H9 (cell line): ENCODE results near the gene CHID1. TPM values are rescaled to one million over a fixed set of nuclear protein-coding genes. Genes with fewer than 3 reads are reported as not detected.

Experiments used
- DNase-seq: peaks from one replicate; pipeline ENCODE4 v3.0.0-alpha.2; 2017
- H2AFZ ChIP-seq: one replicate; pipeline ENCODE4 v1.6.1; 2013; ENCODE audit warnings: mild to moderate bottlenecking, low read length, control low read depth, moderate library complexity
- H2AK5ac ChIP-seq: 2 replicates; pipeline ENCODE4 v1.6.1; 2013; ENCODE audit warnings: low read length, control low read depth, mixed read lengths; ENCODE audit not compliant: insufficient read length
- H2BK120ac ChIP-seq: one replicate; pipeline ENCODE4 v1.6.1; 2013; ENCODE audit warnings: low read depth, mild to moderate bottlenecking, low read length, control low read depth, inconsistent platforms; ENCODE audit not compliant: poor library complexity, severe bottlenecking
- H2BK12ac ChIP-seq: 2 replicates; pipeline ENCODE4 v1.6.1; 2013; ENCODE audit warnings: low read length, control low read depth, mixed read lengths, low read depth; ENCODE audit not compliant: insufficient read length
- H2BK15ac ChIP-seq: 2 replicates; pipeline ENCODE4 v1.6.1; 2013; ENCODE audit warnings: low read depth, low read length, control low read depth
- H2BK20ac ChIP-seq: one replicate; pipeline ENCODE4 v1.6.1; 2013; ENCODE audit warnings: low read depth, mild to moderate bottlenecking, low read length, control low read depth, inconsistent platforms; ENCODE audit not compliant: poor library complexity, severe bottlenecking
- H2BK5ac ChIP-seq: 2 replicates; pipeline ENCODE4 v1.6.1; 2013; ENCODE audit warnings: low read length, control low read depth, mixed read lengths; ENCODE audit not compliant: insufficient read length
- H3K14ac ChIP-seq: 2 replicates; pipeline ENCODE4 v1.6.1; 2013; ENCODE audit warnings: low read length, control low read depth; ENCODE audit not compliant: insufficient read depth
- H3K18ac ChIP-seq: 2 replicates; pipeline ENCODE4 v1.6.1; 2013; ENCODE audit warnings: low read depth, mild to moderate bottlenecking, mixed read lengths, low read length, control low read depth; ENCODE audit not compliant: insufficient read length
- H3K23ac ChIP-seq: 2 replicates; pipeline ENCODE4 v1.6.1; 2013; ENCODE audit warnings: low read length, control low read depth, mixed read lengths, low read depth; ENCODE audit not compliant: insufficient read length
- H3K23me2 ChIP-seq: 2 replicates; pipeline ENCODE4 v1.6.1; 2013; ENCODE audit warnings: low read depth, mild to moderate bottlenecking, mixed read lengths, low read length, control low read depth; ENCODE audit not compliant: insufficient read length, poor library complexity, severe bottlenecking
- H3K27ac ChIP-seq: 2 replicates; pipeline ENCODE4 v1.5.1; 2013; ENCODE audit warnings: low read length, control low read depth, mixed read lengths, low read depth; ENCODE audit not compliant: insufficient read length
- H3K27me3 ChIP-seq: 2 replicates; pipeline ENCODE4 v1.6.1; 2013; ENCODE audit warnings: low read length, control low read depth, inconsistent platforms; ENCODE audit not compliant: insufficient read depth
- H3K4ac ChIP-seq: 2 replicates; pipeline ENCODE4 v1.6.1; 2013; ENCODE audit warnings: low read depth, mild to moderate bottlenecking, control low read depth, inconsistent platforms, low read length, moderate library complexity
- H3K4me1 ChIP-seq: 2 replicates; pipeline ENCODE4 v1.6.1; 2013; ENCODE audit warnings: low read length, control low read depth, inconsistent platforms; ENCODE audit not compliant: insufficient read depth
- H3K4me2 ChIP-seq: 2 replicates; pipeline ENCODE4 v1.6.1; 2013; ENCODE audit warnings: low read length, control low read depth, mixed read lengths; ENCODE audit not compliant: insufficient read length, insufficient read depth
- H3K56ac ChIP-seq: 2 replicates; pipeline ENCODE4 v1.6.1; 2013; ENCODE audit warnings: low read depth, mild to moderate bottlenecking, mixed read lengths, low read length, control low read depth; ENCODE audit not compliant: insufficient read length
- H3K79me1 ChIP-seq: 2 replicates; pipeline ENCODE4 v1.6.1; 2013; ENCODE audit warnings: low read depth, mild to moderate bottlenecking, moderate library complexity, low read length, control low read depth, inconsistent platforms; ENCODE audit not compliant: insufficient read depth, poor library complexity, severe bottlenecking
- H3K79me2 ChIP-seq: 2 replicates; pipeline ENCODE4 v1.6.1; 2013; ENCODE audit warnings: low read length, control low read depth, inconsistent platforms; ENCODE audit not compliant: insufficient read depth
- H3K9ac ChIP-seq: 2 replicates; pipeline ENCODE4 v1.6.1; 2013; ENCODE audit warnings: low read length, control low read depth, mixed read lengths; ENCODE audit not compliant: insufficient read length; ENCODE audit errors: extremely low read depth
- H3K9me3 ChIP-seq: one replicate; pipeline ENCODE4 v1.6.1; 2013; ENCODE audit warnings: low read depth, low read length, inconsistent platforms; ENCODE audit not compliant: control insufficient read depth
- H3T11ph ChIP-seq: one replicate; pipeline ENCODE4 v1.6.1; 2013; ENCODE audit warnings: mild to moderate bottlenecking, low read length, control low read depth, inconsistent platforms
- H4K20me1 ChIP-seq: one replicate; pipeline ENCODE4 v1.6.1; 2013; ENCODE audit not compliant: control insufficient read depth, insufficient read length, insufficient read depth
- H4K5ac ChIP-seq: 2 replicates; pipeline ENCODE4 v1.6.1; 2013; ENCODE audit warnings: low read depth, mild to moderate bottlenecking, mixed read lengths, low read length, control low read depth; ENCODE audit not compliant: insufficient read length
- H4K8ac ChIP-seq: replicated peaks from 2 replicates; pipeline ENCODE4 v1.6.1; 2013; ENCODE audit warnings: low read length, control low read depth, mixed read lengths, low read depth; ENCODE audit not compliant: insufficient read length
- H4K91ac ChIP-seq: 2 replicates; pipeline ENCODE4 v1.6.1; 2013; ENCODE audit warnings: low read depth, mild to moderate bottlenecking, moderate library complexity, mixed read lengths, low read length, control low read depth; ENCODE audit not compliant: insufficient read length
- H3K27ac Mint-ChIP-seq, 3 experiments: 2 replicates in 2 of 3; 3 replicates in 1 of 3; pipeline ENCODE4 v1.8.0; 2020 to 2021; ENCODE audit warnings: mixed read lengths in 3 of 3, mild to moderate bottlenecking in 1 of 3, moderate library complexity in 1 of 3
- H3K27me3 Mint-ChIP-seq: 2 replicates; pipeline ENCODE4 v1.8.0; 2021; ENCODE audit warnings: low read depth, mild to moderate bottlenecking, moderate library complexity, mixed read lengths
- H3K36me3 Mint-ChIP-seq, 3 experiments: 2 replicates in 2 of 3; 3 replicates in 1 of 3; pipeline ENCODE4 v1.8.0; 2020 to 2021; ENCODE audit warnings: low read depth in 3 of 3, mixed read lengths in 3 of 3; ENCODE audit not compliant: insufficient read depth in 1 of 3
- H3K4me1 Mint-ChIP-seq, 2 experiments: 2 replicates each; pipeline ENCODE4 v1.8.0; 2020; ENCODE audit warnings: mixed read lengths in 2 of 2
- H3K4me3 Mint-ChIP-seq, 2 experiments: 2 replicates in 1 of 2; 3 replicates in 1 of 2; pipeline ENCODE4 v1.8.0; 2020 to 2021; ENCODE audit warnings: mild to moderate bottlenecking in 2 of 2, mixed read lengths in 2 of 2, moderate library complexity in 1 of 2
- H3K9me3 Mint-ChIP-seq, 2 experiments: 2 replicates in 1 of 2; 3 replicates in 1 of 2; pipeline ENCODE4 v1.8.0; 2020; ENCODE audit warnings: mild to moderate bottlenecking in 2 of 2, mixed read lengths in 2 of 2, moderate library complexity in 1 of 2
- CTCF ChIP-seq: fragments of 200-600 bp; sonication (generic); conservative IDR thresholded peaks from 3 replicates; pipeline ENCODE4 v1.8.0; 2021; ENCODE audit warnings: antibody characterized with exemption, mild to moderate bottlenecking
- WGBS: extraction: QIAGEN DNeasy Blood & Tissue Kit; methylation state at CpG from one replicate; pipeline ENCODE4 v1.1.7; 2013; ENCODE audit warnings: missing lambda C conversion rate, low lambda C conversion rate, mixed read lengths; ENCODE audit not compliant: insufficient read length; ENCODE audit errors: extremely low coverage; 5-methylcytosine and 5-hydroxymethylcytosine counted together
- total RNA-seq: library from RNA; stranded (reverse); gene quantifications from 2 replicates; pipeline ENCODE4 v1.2.1, GENCODE V29; 2021

Gene CHID1
- total RNA-seq, 1 experiment from 2014 or later: 89.4 TPM

DNA sequence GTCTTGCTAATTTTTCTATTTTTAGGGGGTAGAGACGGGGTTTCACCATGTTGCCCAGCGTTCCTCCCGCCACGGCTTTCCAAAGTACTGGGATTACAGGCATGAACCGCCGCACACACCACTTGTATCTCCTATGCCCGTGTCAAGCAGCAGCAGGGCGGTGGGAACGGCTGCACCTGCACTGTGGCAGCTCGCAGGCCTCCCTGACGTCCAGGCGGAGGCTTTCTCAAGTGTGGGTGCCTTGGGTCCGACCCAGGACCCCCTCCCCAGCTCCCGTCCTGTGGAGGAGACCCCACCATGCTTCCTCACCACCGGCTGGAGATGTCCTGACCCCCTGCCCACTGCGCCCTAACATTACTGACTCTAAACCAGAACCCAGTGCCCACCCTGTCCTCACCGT, 42.2 kb downstream of the CHID1 start:
- no peak overlapping the region for H3K18ac ChIP-seq
- Mint-ChIP-seq H3K4me3 (no peak overlapping the region), H3K36me3 (peaks cover 5 to 25% (median 19%) of the 10 kb centered on the region in 3 experiments; a peak in 5 of 7 replicates), H3K9me3 (no peaks in the 10 kb centered on the region), H3K4me1 (peaks cover 7 to 14% of the 10 kb centered on the region in 2 experiments), H3K27me3 (peaks cover 3% of the 10 kb centered on the region; the same call in 1 of the 2 replicates), H3K27ac (peak overlapping the region in 1 of 3 experiments; percentile 24; a peak in 1 of 7 replicates)
- no peaks in the 10 kb centered on the region for H3K79me1 ChIP-seq
- no peaks in the 10 kb centered on the region for H4K20me1 ChIP-seq
- H3K9ac ChIP-seq: no peak overlapping the region
- H2BK12ac ChIP-seq: no peak overlapping the region
- no peaks in the 10 kb centered on the region for H3K4me1 ChIP-seq
- no peaks in the 10 kb centered on the region for H3K9me3 ChIP-seq
- H2AK5ac ChIP-seq: no peak overlapping the region
- H2BK15ac ChIP-seq: no peak overlapping the region
- no peak for DNase-seq
- no peak overlapping the region for H3K4me2 ChIP-seq
- no peak overlapping the region for H3K23ac ChIP-seq
- H4K8ac ChIP-seq: no peak overlapping the region
- no peak overlapping the region for H3T11ph ChIP-seq
- no peak overlapping the region for H3K4ac ChIP-seq
- H3K27me3 ChIP-seq: no peaks in the 10 kb centered on the region
- H3K14ac ChIP-seq: no peak overlapping the region; the same call in 1 of the 2 replicates
- no peaks in the 10 kb centered on the region for H3K23me2 ChIP-seq
- TF ChIP-seq CTCF: no peak
- no CpG with 5 or more reads among the region's 17 CpGs for WGBS
- no peak overlapping the region for H4K91ac ChIP-seq
- H4K5ac ChIP-seq: no peak overlapping the region
- H3K79me2 ChIP-seq: no peaks in the 10 kb centered on the region
- no peak overlapping the region for H2BK5ac ChIP-seq
- no peak overlapping the region for H2AFZ ChIP-seq
- no peak overlapping the region for H2BK20ac ChIP-seq
- H3K56ac ChIP-seq: no peak overlapping the region
- no peak overlapping the region for H3K27ac ChIP-seq
- H2BK120ac ChIP-seq: no peak overlapping the region
